NCI-H748 treated with DMSO at 0.1 percent for 48 hours (cell line): Measurements from ENCODE around the gene GFAP.

Source experiments
- DNase-seq: peaks from one replicate; lab custom pipeline; 2025; lab: John Stamatoyannopoulos, UW

The GFAP gene

GRCh38 chr17:44914148-44914547, 1.2 kb downstream of the GFAP start:
- no peak for DNase-seq

- no peak for DNase-seq
Measured at GRCh38 chr17:44913676-44914075, 1.6 kb downstream of the GFAP start.

GRCh38 chr17:44912763-44913544, 2.3 kb downstream of the GFAP start:
- no peak for DNase-seq

GRCh38 chr17:44911133-44912001, 3.9 kb downstream of the GFAP start:
- no peak for DNase-seq

- DNase-seq: no peak
Measured at GRCh38 chr17:44910231-44911106, 4.8 kb downstream of the GFAP start.

GRCh38 chr17:44909681-44910144, 5.6 kb downstream of the GFAP start:
- DNase-seq: no peak

- no peak for DNase-seq
Measured at GRCh38 chr17:44908761-44909326, 6.5 kb downstream of the GFAP start.

- no peak for DNase-seq
Measured at GRCh38 chr17:44907729-44908470, 7.4 kb downstream of the GFAP start.

- DNase-seq: no peak
Measured at GRCh38 chr17:44906763-44907728, 8.3 kb downstream of the GFAP start.

- no peak for DNase-seq
Measured at GRCh38 chr17:44906010-44906646, 9.2 kb downstream of the GFAP start.

- no peak for DNase-seq
Measured at GRCh38 chr17:44905006-44906000, 10.0 kb downstream of the GFAP start.

GRCh38 chr17:44904001-44904984, 11.0 kb downstream of the GFAP start:
- no peak for DNase-seq

- no peak for DNase-seq
Measured at GRCh38 chr17:44903012-44903685, 12.2 kb downstream of the GFAP start.

GRCh38 chr17:44902135-44902760, 13.1 kb downstream of the GFAP start:
- no peak for DNase-seq

GRCh38 chr17:44901411-44901921, 13.8 kb downstream of the GFAP start:
- DNase-seq: no peak

- no peak for DNase-seq
Measured at GRCh38 chr17:44900894-44901293, 14.4 kb downstream of the GFAP start.
